Caco-2 (cell line): ENCODE results near the gene PRDM10. TPM values are rescaled to one million over a fixed set of nuclear protein-coding genes. Genes with fewer than 3 reads are reported as not detected.

Experiments
- BruUV-seq: library from RNA; stranded (reverse); fragments of 400-500 nt; replicated peaks from 2 replicates; lab custom pipeline; 2021; lab: Mats Ljungman, UMichigan
- CTCF ChIA-PET: fragments of 300-600 bp; sonication (Branson Sonifier 250); formaldehyde crosslinking; loops from one replicate; lab custom pipeline; 2022; ENCODE audit warnings: antibody characterized with exemption; lab: Charles Lee
- POLR2A ChIA-PET: fragments of 300-600 bp; sonication (Branson Sonifier 250); formaldehyde crosslinking; loops from one replicate; lab custom pipeline; 2022; ENCODE audit warnings: antibody characterized with exemption; lab: Charles Lee
- DNase-seq, 2 experiments: peaks; one replicate each; pipeline versions ENCODE4 v3.0.0 to v3.0.0-alpha.2; 2020 to 2022
- H3K27me3 ChIP-seq: replicated peaks from 2 replicates; pipeline ENCODE4 v1.6.0; 2011; ENCODE audit warnings: low read length; ENCODE audit not compliant: control insufficient read depth, insufficient read depth
- H3K36me3 ChIP-seq: 2 replicates; pipeline ENCODE4 v1.5.1; 2011; ENCODE audit warnings: low read length; ENCODE audit not compliant: control insufficient read depth, insufficient read depth
- H3K4me1 ChIP-seq: fragments of 250-450 bp; sonication (Bioruptor Pico); 2 replicates; pipeline ENCODE4 v1.5.1; 2020; ENCODE audit warnings: mild to moderate bottlenecking
- H3K4me3 ChIP-seq: 2 replicates; pipeline ENCODE4 v1.5.1; 2011; ENCODE audit warnings: low read depth, mild to moderate bottlenecking, control low read depth, low read length
- H3K9me3 ChIP-seq: fragments of 250-450 bp; sonication (Bioruptor Pico); 2 replicates; pipeline ENCODE4 v1.5.1; 2020; ENCODE audit warnings: mild to moderate bottlenecking, moderate library complexity
- H3K27ac Mint-ChIP-seq: one replicate; pipeline ENCODE4 v1.8.0; 2022; ENCODE audit warnings: mixed read lengths; ENCODE audit not compliant: unreplicated experiment
- H3K27me3 Mint-ChIP-seq: one replicate; pipeline ENCODE4 v1.8.0; 2022; ENCODE audit warnings: mixed read lengths; ENCODE audit not compliant: insufficient read depth, unreplicated experiment
- H3K36me3 Mint-ChIP-seq: one replicate; pipeline ENCODE4 v1.8.0; 2022; ENCODE audit warnings: mild to moderate bottlenecking, mixed read lengths; ENCODE audit not compliant: insufficient read depth, unreplicated experiment
- H3K4me1 Mint-ChIP-seq: one replicate; pipeline ENCODE4 v1.8.0; 2022; ENCODE audit warnings: low read depth, mixed read lengths; ENCODE audit not compliant: unreplicated experiment
- H3K4me3 Mint-ChIP-seq: one replicate; pipeline ENCODE4 v1.8.0; 2022; ENCODE audit warnings: mild to moderate bottlenecking, moderate library complexity, mixed read lengths; ENCODE audit not compliant: unreplicated experiment
- H3K9me3 Mint-ChIP-seq: one replicate; pipeline ENCODE4 v1.8.0; 2022; ENCODE audit warnings: mixed read lengths; ENCODE audit not compliant: unreplicated experiment
- intact Hi-C: fragments of 100-400 bp; cut with micrococcal nuclease; formaldehyde crosslinking; loops from one replicate; pipeline ENCODE4 v1.10.0; 2022; ENCODE audit not compliant: unreplicated experiment
- total RNA-seq: library from RNA; stranded (reverse); gene quantifications from 2 replicates; pipeline ENCODE4 v1.2.3, GENCODE V29; 2022
- TF ChIP-seq, protein P1 (sequence below), 2 experiments: fragments of 200-600 bp in 1 of 2; IDR thresholded peaks; 1 replicate in 1 of 2; 2 replicates in 1 of 2; pipeline versions ENCODE4 v1.5.1 to v1.8.0; 2011 to 2022; ENCODE audit warnings: antibody characterized with exemption in 1 of 2, control low read depth in 1 of 2, inconsistent platforms in 1 of 2, low read depth in 1 of 2, low read length in 1 of 2, mild to moderate bottlenecking in 1 of 2, moderate library complexity in 1 of 2; ENCODE audit not compliant: insufficient read depth in 1 of 2, severe bottlenecking in 1 of 2, unreplicated experiment in 1 of 2

PRDM10 gene
- total RNA-seq, 1 experiment from 2014 or later: 11.8 TPM

GRCh38 chr11:129980086-129980485 is 22.5 kb downstream of the PRDM10 start:
- H3K27me3 ChIP-seq: no peaks in the 10 kb centered on the region
- ChIA-PET POLR2A (no interaction called here), CTCF (no interaction called here)
- Mint-ChIP-seq H3K27me3 (no peaks in the 10 kb centered on the region), H3K36me3 (peaks cover 7% of the 10 kb centered on the region), H3K9me3 (no peaks in the 10 kb centered on the region), H3K27ac (no peak overlapping the region), H3K4me3 (no peak overlapping the region), H3K4me1 (peaks cover 37% of the 10 kb centered on the region)
- H3K4me3 ChIP-seq: no peak overlapping the region
- H3K36me3 ChIP-seq: no peaks in the 10 kb centered on the region
- no TSS peak for BruUV-seq
- H3K4me1 ChIP-seq: no peaks in the 10 kb centered on the region; the same call in 1 of the 2 replicates
- H3K9me3 ChIP-seq: no peaks in the 10 kb centered on the region
- DNase-seq: no peak
- intact Hi-C loops: no loop called here
- TF ChIP-seq, protein P1, sequence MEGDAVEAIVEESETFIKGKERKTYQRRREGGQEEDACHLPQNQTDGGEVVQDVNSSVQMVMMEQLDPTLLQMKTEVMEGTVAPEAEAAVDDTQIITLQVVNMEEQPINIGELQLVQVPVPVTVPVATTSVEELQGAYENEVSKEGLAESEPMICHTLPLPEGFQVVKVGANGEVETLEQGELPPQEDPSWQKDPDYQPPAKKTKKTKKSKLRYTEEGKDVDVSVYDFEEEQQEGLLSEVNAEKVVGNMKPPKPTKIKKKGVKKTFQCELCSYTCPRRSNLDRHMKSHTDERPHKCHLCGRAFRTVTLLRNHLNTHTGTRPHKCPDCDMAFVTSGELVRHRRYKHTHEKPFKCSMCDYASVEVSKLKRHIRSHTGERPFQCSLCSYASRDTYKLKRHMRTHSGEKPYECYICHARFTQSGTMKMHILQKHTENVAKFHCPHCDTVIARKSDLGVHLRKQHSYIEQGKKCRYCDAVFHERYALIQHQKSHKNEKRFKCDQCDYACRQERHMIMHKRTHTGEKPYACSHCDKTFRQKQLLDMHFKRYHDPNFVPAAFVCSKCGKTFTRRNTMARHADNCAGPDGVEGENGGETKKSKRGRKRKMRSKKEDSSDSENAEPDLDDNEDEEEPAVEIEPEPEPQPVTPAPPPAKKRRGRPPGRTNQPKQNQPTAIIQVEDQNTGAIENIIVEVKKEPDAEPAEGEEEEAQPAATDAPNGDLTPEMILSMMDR (IDR thresholded peaks at IDR 0.05; ENCODE audit: insufficient read depth in 1 of 2, low read depth in 1 of 2, low read length in 1 of 2, severe bottlenecking in 1 of 2, unreplicated experiment in 1 of 2): no peak

- Mint-ChIP-seq H3K27me3 (no peaks in the 10 kb centered on the region), H3K36me3 (peaks cover 7% of the 10 kb centered on the region), H3K4me3 (no peak overlapping the region), H3K27ac (no peak overlapping the region), H3K9me3 (no peaks in the 10 kb centered on the region), H3K4me1 (peaks cover 33% of the 10 kb centered on the region)
- no TSS peak for BruUV-seq
- H3K27me3 ChIP-seq: no peaks in the 10 kb centered on the region
- TF ChIP-seq, protein P1 (IDR thresholded peaks at IDR 0.05; ENCODE audit: insufficient read depth in 1 of 2, low read depth in 1 of 2, low read length in 1 of 2, severe bottlenecking in 1 of 2, unreplicated experiment in 1 of 2): peak in 1 of 2 experiments; percentile 18
- H3K4me1 ChIP-seq: peaks cover 5% of the 10 kb centered on the region
- ChIA-PET POLR2A (interaction anchor here (1.2 kb wide), 1 partner anchor 13 kb away, joined by 4 read pairs; no protein-coding TSS in a partner anchor), CTCF (interaction anchor here (0.5 kb wide), 1 partner anchor 203 kb away, joined by 3 read pairs; no protein-coding TSS in a partner anchor)
- DNase-seq: no peak
- no peaks in the 10 kb centered on the region for H3K36me3 ChIP-seq
- H3K9me3 ChIP-seq: no peaks in the 10 kb centered on the region
- intact Hi-C loops: no loop called here
- H3K4me3 ChIP-seq: no peak overlapping the region
Observed at GRCh38 chr11:129979046-129979605, 23.5 kb downstream of the PRDM10 start.

GRCh38 chr11:129978447-129978846 is 24.2 kb downstream of the PRDM10 start:
- peak in 1 of 2 experiments; percentile 31 for DNase-seq
- H3K9me3 ChIP-seq: no peaks in the 10 kb centered on the region
- CTCF ChIA-PET: interaction anchor here (0.7 kb wide), 1 partner anchor 167 kb away, joined by 4 read pairs; no protein-coding TSS in a partner anchor
- H3K36me3 ChIP-seq: no peaks in the 10 kb centered on the region
- Mint-ChIP-seq H3K4me1 (peaks cover 31% of the 10 kb centered on the region), H3K9me3 (no peaks in the 10 kb centered on the region), H3K36me3 (peaks cover 7% of the 10 kb centered on the region), H3K27ac (no peak overlapping the region), H3K27me3 (no peaks in the 10 kb centered on the region), H3K4me3 (no peak overlapping the region)
- POLR2A ChIA-PET: interaction anchor here (1.2 kb wide), 1 partner anchor 14 kb away, joined by 4 read pairs; no protein-coding TSS in a partner anchor
- H3K27me3 ChIP-seq: no peaks in the 10 kb centered on the region
- H3K4me3 ChIP-seq: no peak overlapping the region
- H3K4me1 ChIP-seq: peaks cover 12% of the 10 kb centered on the region
- BruUV-seq: no TSS peak
- TF ChIP-seq, protein P1 (IDR thresholded peaks at IDR 0.05; ENCODE audit: insufficient read depth in 1 of 2, low read depth in 1 of 2, low read length in 1 of 2, severe bottlenecking in 1 of 2, unreplicated experiment in 1 of 2): no peak
- intact Hi-C loops: no loop called here
